Endothelial cell of umbilical vein (primary cell): ENCODE results near the gene MPDZ. TPM values are rescaled to one million over a fixed set of nuclear protein-coding genes. Genes with fewer than 3 reads are reported as not detected.

Experiments used
- BruUV-seq: library from RNA; stranded (reverse); fragments of 400-500 nt; replicated peaks from 2 replicates; lab custom pipeline; 2021; lab: Mats Ljungman, UMichigan
- CTCF ChIA-PET: fragments of 300-600, 350-600 bp; sonication (Branson Sonifier 250); formaldehyde crosslinking; loops from one replicate; lab custom pipeline; 2021; ENCODE audit warnings: antibody characterized with exemption, inconsistent platforms; lab: Charles Lee
- POLR2A ChIA-PET: fragments of 300-600, 350-600 bp; sonication (Branson Sonifier 250); formaldehyde crosslinking; loops from one replicate; lab custom pipeline; 2021; ENCODE audit warnings: antibody characterized with exemption, inconsistent platforms; lab: Charles Lee
- DNase-seq: peaks from one replicate; pipeline ENCODE4 v3.0.0-alpha.2; 2011; ENCODE audit warnings: low read depth, low spot score
- FAIRE-seq: peaks from 2 replicates; lab custom pipeline; 2011; peaks lifted over from hg19 to GRCh38; lab: Jason Lieb, UNC
- H2AFZ ChIP-seq: 2 replicates; pipeline ENCODE4 v1.6.0; 2012; ENCODE audit warnings: low read depth, low read length, control low read depth, inconsistent platforms
- H3K27ac ChIP-seq: 2 replicates; pipeline ENCODE4 v1.5.1; 2011; ENCODE audit warnings: low read depth, mild to moderate bottlenecking, control low read depth, low read length, moderate library complexity; ENCODE audit not compliant: insufficient read depth
- H3K27me3 ChIP-seq, 2 experiments: 2 replicates each; pipeline versions ENCODE4 v1.6.0 to v1.6.1; 2011; ENCODE audit warnings: low read length in 2 of 2, mixed read lengths in 1 of 2; ENCODE audit not compliant: control insufficient read depth in 2 of 2, insufficient read depth in 2 of 2
- H3K36me3 ChIP-seq, 2 experiments: 2 replicates in 1 of 2; 3 replicates in 1 of 2; pipeline ENCODE4 v1.5.1; 2011; ENCODE audit warnings: low read length in 2 of 2, mild to moderate bottlenecking in 1 of 2, moderate library complexity in 1 of 2; ENCODE audit not compliant: control insufficient read depth in 2 of 2, insufficient read depth in 2 of 2; ENCODE audit errors: extremely low read depth in 1 of 2
- H3K4me1 ChIP-seq: 3 replicates; pipeline ENCODE4 v1.5.1; 2011; ENCODE audit warnings: mild to moderate bottlenecking, low read length; ENCODE audit not compliant: control insufficient read depth, insufficient read depth; ENCODE audit errors: extremely low read depth
- H3K4me2 ChIP-seq: 2 replicates; pipeline ENCODE4 v1.6.1; 2011; ENCODE audit warnings: low read length, control low read depth, mixed read lengths; ENCODE audit not compliant: insufficient read depth
- H3K4me3 ChIP-seq, 3 experiments: fragments of 200-600 bp in 1 of 3; sonication (generic), shearing (Covaris generic) in 1 of 3; replicated peaks in 1 of 3; 2 replicates each; pipeline ENCODE4 v1.5.1; 2011 to 2016; ENCODE audit warnings: control low read depth in 3 of 3, low read length in 3 of 3, mild to moderate bottlenecking in 2 of 3, inconsistent platforms in 1 of 3, low read depth in 1 of 3, moderate library complexity in 1 of 3; ENCODE audit not compliant: insufficient read depth in 1 of 3
- H3K79me2 ChIP-seq: 2 replicates; pipeline ENCODE4 v1.6.0; 2012; ENCODE audit warnings: low read length, inconsistent platforms; ENCODE audit not compliant: control insufficient read depth, insufficient read depth
- H3K9ac ChIP-seq: replicated peaks from 2 replicates; pipeline ENCODE3; 2011; ENCODE audit warnings: low read length, control low read depth; ENCODE audit not compliant: insufficient read depth; ENCODE audit errors: extremely low read depth
- H3K9me1 ChIP-seq: replicated peaks from 3 replicates; pipeline ENCODE4 v1.6.0; 2011; ENCODE audit warnings: mild to moderate bottlenecking, low read length; ENCODE audit not compliant: control insufficient read depth, insufficient read depth; ENCODE audit errors: extremely low read depth
- H3K9me3 ChIP-seq: replicated peaks from 2 replicates; pipeline ENCODE4 v1.5.1; 2012; ENCODE audit warnings: low read length, inconsistent platforms; ENCODE audit not compliant: control insufficient read depth, insufficient read depth
- H4K20me1 ChIP-seq: replicated peaks from 2 replicates; pipeline ENCODE3; 2011; ENCODE audit warnings: mild to moderate bottlenecking, low read length; ENCODE audit not compliant: control insufficient read depth, insufficient read depth; ENCODE audit errors: extremely low read depth
- EZH2 ChIP-seq: IDR thresholded peaks from 2 replicates; pipeline ENCODE4 v1.6.1; 2012; ENCODE audit warnings: borderline replicate concordance, low read depth, mild to moderate bottlenecking, moderate library complexity, low read length, inconsistent platforms; ENCODE audit not compliant: severe bottlenecking
- FOS ChIP-seq: IDR thresholded peaks from 2 replicates; pipeline ENCODE4 v1.6.1; 2011; ENCODE audit warnings: mild to moderate bottlenecking, low read length, moderate library complexity, borderline replicate concordance; ENCODE audit not compliant: insufficient read depth
- GATA2 ChIP-seq: IDR thresholded peaks from 2 replicates; pipeline ENCODE4 v1.7.0; 2011; ENCODE audit warnings: low read depth, mild to moderate bottlenecking, moderate library complexity, mixed read lengths, low read length; ENCODE audit not compliant: insufficient read length, insufficient read depth
- JUN ChIP-seq: IDR thresholded peaks from 2 replicates; pipeline ENCODE4 v1.6.1; 2011; ENCODE audit warnings: borderline replicate concordance, low read depth; ENCODE audit not compliant: insufficient read length, insufficient read depth
- MYC ChIP-seq: IDR thresholded peaks from one replicate; pipeline ENCODE4 v1.6.1; 2011; ENCODE audit warnings: mild to moderate bottlenecking, low read depth, low read length
- POLR2A ChIP-seq: IDR thresholded peaks from 2 replicates; pipeline ENCODE4 v1.6.1; 2012; ENCODE audit warnings: low read depth, mild to moderate bottlenecking, control low read depth, low read length
- POLR2AphosphoS5 ChIP-seq: IDR thresholded peaks from 2 replicates; pipeline ENCODE4 v1.6.1; 2012; ENCODE audit warnings: low read depth, mild to moderate bottlenecking, control low read depth, low read length, moderate library complexity; ENCODE audit not compliant: insufficient read depth
- dilution Hi-C: fragments of 300-500 bp; cut with MboI; formaldehyde crosslinking; loops from one replicate; pipeline ENCODE4 v1.15.0; 2019; ENCODE audit warnings: low sequenced_read_pairs; ENCODE audit not compliant: extremely low pct_ligation_motif_present
- intact Hi-C: fragments of 100-400 bp; cut with micrococcal nuclease; formaldehyde crosslinking; loops from one replicate; pipeline ENCODE4 v1.10.0; 2022
- polyA plus RNA-seq, 4 experiments: library from polyadenylated mRNA; depleted of rRNA in 3 of 4; stranded (reverse) in 3 of 4; unstranded in 1 of 4; fragments of >200 nt; gene quantifications; 2 replicates each; pipeline versions ENCODE4 v1.2.1 to v1.2.3, GENCODE V29; 2011 to 2012; ENCODE audit warnings: missing spikeins in 1 of 4
- total RNA-seq: library from RNA; stranded (reverse); gene quantifications from 2 replicates; pipeline ENCODE4 v1.2.3, GENCODE V29; 2021
- TF ChIP-seq, protein P1 (sequence below), 2 donors: IDR thresholded peaks; 1 replicate in 1 of 2; 2 replicates in 1 of 2; pipeline ENCODE4 v1.5.1; 2011; ENCODE audit warnings: low read length in 2 of 2, mild to moderate bottlenecking in 2 of 2, moderate library complexity in 2 of 2, control low read depth in 1 of 2, inconsistent platforms in 1 of 2, low read depth in 1 of 2; ENCODE audit not compliant: insufficient read depth in 1 of 2; ENCODE audit errors: extremely low read depth in 1 of 2
- TF ChIP-seq, protein P2 (sequence below): IDR thresholded peaks from 2 replicates; pipeline ENCODE4 v1.6.1; 2011; ENCODE audit not compliant: insufficient read depth, insufficient read length

The MPDZ gene
- total and polyA plus RNA-seq, 2 donors (not counting 3 experiments of a cell fraction or from before 2014, with no cell fraction given), result 22.3 to 54.4 TPM

DNA sequence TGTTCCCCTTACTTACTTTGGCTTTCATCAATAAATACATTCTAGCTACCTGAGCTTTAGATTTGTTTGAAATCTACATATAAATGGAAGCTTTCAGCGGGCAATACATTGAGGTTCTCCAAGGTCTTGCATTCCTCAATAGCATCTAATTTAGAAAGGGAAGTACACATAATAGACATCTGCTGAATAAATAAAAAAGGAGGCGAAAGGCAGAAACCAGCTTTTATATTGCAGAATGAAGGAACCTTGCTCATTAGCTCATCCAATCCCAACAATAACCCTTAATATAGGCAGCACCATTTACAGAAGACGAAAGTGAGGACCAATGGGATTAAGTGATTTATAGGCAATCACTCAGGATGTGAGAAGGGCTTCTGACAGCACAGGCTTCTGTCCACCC, 147.5 kb downstream of the MPDZ start:
- Histone ChIP-seq H3K79me2 (no peaks in the 10 kb centered on the region), H3K27me3 (no peaks in the 10 kb centered on the region), H3K27ac (no peak overlapping the region), H3K4me3 (no peak overlapping the region), H3K9ac (no peak overlapping the region), H2AFZ (no peak overlapping the region), H3K9me3 (no peaks in the 10 kb centered on the region), H3K36me3 (peaks cover 14 to 21% of the 10 kb centered on the region in 2 experiments), H3K9me1 (no peaks in the 10 kb centered on the region), H3K4me1 (no peaks in the 10 kb centered on the region), H3K4me2 (no peak overlapping the region), H4K20me1 (no peaks in the 10 kb centered on the region)
- POLR2A ChIA-PET, result no interaction called here
- FAIRE-seq (no peak), DNase-seq (no peak)
- intact Hi-C loops, result no loop called here
- dilution Hi-C loops, result no loop called here
- TF ChIP-seq, protein P1, sequence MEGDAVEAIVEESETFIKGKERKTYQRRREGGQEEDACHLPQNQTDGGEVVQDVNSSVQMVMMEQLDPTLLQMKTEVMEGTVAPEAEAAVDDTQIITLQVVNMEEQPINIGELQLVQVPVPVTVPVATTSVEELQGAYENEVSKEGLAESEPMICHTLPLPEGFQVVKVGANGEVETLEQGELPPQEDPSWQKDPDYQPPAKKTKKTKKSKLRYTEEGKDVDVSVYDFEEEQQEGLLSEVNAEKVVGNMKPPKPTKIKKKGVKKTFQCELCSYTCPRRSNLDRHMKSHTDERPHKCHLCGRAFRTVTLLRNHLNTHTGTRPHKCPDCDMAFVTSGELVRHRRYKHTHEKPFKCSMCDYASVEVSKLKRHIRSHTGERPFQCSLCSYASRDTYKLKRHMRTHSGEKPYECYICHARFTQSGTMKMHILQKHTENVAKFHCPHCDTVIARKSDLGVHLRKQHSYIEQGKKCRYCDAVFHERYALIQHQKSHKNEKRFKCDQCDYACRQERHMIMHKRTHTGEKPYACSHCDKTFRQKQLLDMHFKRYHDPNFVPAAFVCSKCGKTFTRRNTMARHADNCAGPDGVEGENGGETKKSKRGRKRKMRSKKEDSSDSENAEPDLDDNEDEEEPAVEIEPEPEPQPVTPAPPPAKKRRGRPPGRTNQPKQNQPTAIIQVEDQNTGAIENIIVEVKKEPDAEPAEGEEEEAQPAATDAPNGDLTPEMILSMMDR (IDR thresholded peaks at IDR 0.05; ENCODE audit: extremely low read depth in 1 of 2, insufficient read depth in 1 of 2, low read depth in 1 of 2, low read length in 2 of 2), result no peak
- TF ChIP-seq MYC (no peak), FOS (no peak), JUN (no peak), POLR2A (no peak), EZH2 (no peak), POLR2AphosphoS5 (no peak), GATA2 (no peak)
- TF ChIP-seq, protein P2, sequence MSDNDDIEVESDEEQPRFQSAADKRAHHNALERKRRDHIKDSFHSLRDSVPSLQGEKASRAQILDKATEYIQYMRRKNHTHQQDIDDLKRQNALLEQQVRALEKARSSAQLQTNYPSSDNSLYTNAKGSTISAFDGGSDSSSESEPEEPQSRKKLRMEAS, result no peak
- no TSS peak for BruUV-seq
- CTCF ChIA-PET, result interaction anchor here (0.6 to 3.8 kb wide), 2 partner anchors 8 to 91 kb away, joined by 3 to 15 read pairs; no protein-coding TSS in a partner anchor
